ENCODE data around the gene KCNQ1. TPM values are rescaled to one million over a fixed set of nuclear protein-coding genes. Genes with fewer than 3 reads are reported as not detected.

KCNQ1 gene
- total RNA-seq, 1 experiment from 2014 or later: not detected

DNA sequence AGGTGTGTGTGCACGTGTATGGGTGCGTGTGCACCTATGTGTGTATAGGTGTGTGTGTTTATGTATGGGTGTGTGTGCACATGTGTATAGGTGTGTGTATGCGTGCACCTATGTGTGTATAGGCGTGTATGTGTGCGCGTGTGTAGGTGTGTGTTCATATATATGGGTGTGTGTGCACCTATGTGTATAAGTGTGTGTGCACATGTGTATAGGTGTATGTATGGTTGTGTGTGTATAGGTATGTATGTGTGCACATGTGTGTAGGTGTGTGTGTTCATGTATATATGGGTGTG, 26.9 kb downstream of the KCNQ1 start:
- H3K27me3 Mint-ChIP-seq (ENCODE audit: insufficient read depth, unreplicated experiment): peaks cover 23% of the 10 kb centered on the region
- TF ChIP-seq, protein P1, sequence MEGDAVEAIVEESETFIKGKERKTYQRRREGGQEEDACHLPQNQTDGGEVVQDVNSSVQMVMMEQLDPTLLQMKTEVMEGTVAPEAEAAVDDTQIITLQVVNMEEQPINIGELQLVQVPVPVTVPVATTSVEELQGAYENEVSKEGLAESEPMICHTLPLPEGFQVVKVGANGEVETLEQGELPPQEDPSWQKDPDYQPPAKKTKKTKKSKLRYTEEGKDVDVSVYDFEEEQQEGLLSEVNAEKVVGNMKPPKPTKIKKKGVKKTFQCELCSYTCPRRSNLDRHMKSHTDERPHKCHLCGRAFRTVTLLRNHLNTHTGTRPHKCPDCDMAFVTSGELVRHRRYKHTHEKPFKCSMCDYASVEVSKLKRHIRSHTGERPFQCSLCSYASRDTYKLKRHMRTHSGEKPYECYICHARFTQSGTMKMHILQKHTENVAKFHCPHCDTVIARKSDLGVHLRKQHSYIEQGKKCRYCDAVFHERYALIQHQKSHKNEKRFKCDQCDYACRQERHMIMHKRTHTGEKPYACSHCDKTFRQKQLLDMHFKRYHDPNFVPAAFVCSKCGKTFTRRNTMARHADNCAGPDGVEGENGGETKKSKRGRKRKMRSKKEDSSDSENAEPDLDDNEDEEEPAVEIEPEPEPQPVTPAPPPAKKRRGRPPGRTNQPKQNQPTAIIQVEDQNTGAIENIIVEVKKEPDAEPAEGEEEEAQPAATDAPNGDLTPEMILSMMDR (IDR thresholded peaks at IDR 0.05; ENCODE audit: unreplicated experiment): no peak
- intact Hi-C loops (cut with micrococcal nuclease): no loop called here

GRCh38 chr11:2472428-2473186, 27.8 kb downstream of the KCNQ1 start:
- Mint-ChIP-seq H3K9me3 (ENCODE audit: unreplicated experiment) (no peaks in the 10 kb centered on the region), H3K27ac (ENCODE audit: low read depth, unreplicated experiment) (no peak overlapping the region), H3K36me3 (ENCODE audit: insufficient read depth, unreplicated experiment) (no peaks in the 10 kb centered on the region), H3K4me1 (ENCODE audit: insufficient read depth, unreplicated experiment) (no peaks in the 10 kb centered on the region), H3K27me3 (ENCODE audit: insufficient read depth, unreplicated experiment) (peaks cover 24% of the 10 kb centered on the region), H3K4me3 (ENCODE audit: unreplicated experiment) (no peak overlapping the region)
- intact Hi-C loops (cut with micrococcal nuclease): no loop called here
- TF ChIP-seq, protein P1 (IDR thresholded peaks at IDR 0.05; ENCODE audit: unreplicated experiment): no peak
- CTCF ChIA-PET: interaction anchor here (0.7 kb wide), 1 partner anchor 877 kb away, joined by 4 read pairs; no protein-coding TSS in a partner anchor
- POLR2A ChIA-PET: interaction anchor here (0.6 kb wide), 1 partner anchor 45 kb away, joined by 3 read pairs; no protein-coding TSS in a partner anchor
- no TSS peak for BruUV-seq (replicated peaks)
- DNase-seq (ENCODE audit: unreplicated experiment): no peak

More for the DNA sequence above, 26.9 kb downstream of the KCNQ1 start:
- BruUV-seq (replicated peaks): no TSS peak
- ChIA-PET CTCF (no interaction called here), POLR2A (no interaction called here)
- no peaks in the 10 kb centered on the region for H3K9me3 Mint-ChIP-seq (ENCODE audit: unreplicated experiment)
- DNase-seq (ENCODE audit: unreplicated experiment): no peak
- H3K27ac Mint-ChIP-seq (ENCODE audit: low read depth, unreplicated experiment): no peak overlapping the region
- no peaks in the 10 kb centered on the region for H3K36me3 Mint-ChIP-seq (ENCODE audit: insufficient read depth, unreplicated experiment)
- no peaks in the 10 kb centered on the region for H3K4me1 Mint-ChIP-seq (ENCODE audit: insufficient read depth, unreplicated experiment)
- no peak overlapping the region for H3K4me3 Mint-ChIP-seq (ENCODE audit: unreplicated experiment)

DNA sequence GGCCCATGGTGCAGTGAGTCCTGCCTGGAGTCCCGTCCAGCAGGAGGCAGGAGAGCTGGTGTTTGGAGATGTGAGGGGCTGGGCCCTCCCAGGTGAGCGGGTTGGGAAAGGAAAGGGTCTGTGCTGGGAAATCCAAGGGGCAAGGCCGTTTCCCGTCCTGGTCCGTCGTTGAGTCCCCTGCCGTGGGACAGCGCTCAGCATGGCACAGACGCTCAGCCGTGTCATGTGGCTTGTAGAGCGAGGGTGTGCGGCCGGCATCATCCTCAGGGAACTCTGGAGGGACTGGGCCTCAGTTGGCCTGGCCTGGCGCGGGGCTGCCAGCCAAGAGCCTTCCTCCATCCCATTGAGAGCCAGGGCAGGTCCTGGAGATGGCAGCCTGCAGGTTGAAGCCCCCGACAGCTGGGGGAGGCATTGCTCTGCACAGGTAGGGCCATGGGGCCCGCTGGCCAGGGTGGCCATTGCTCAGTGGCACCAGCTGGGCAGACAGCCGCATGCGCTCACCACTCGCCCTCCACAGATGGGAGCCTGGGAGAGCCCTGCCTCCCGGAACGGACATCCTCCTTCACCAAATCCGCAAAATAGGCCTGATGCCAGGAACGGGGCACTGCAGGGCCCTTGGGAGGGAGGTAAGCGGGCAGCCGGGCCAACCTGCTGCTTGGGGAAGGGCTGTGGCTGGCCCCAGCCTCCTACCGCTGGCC, 28.7 kb downstream of the KCNQ1 start:
- CTCF ChIA-PET: no interaction called here
- BruUV-seq (replicated peaks): no TSS peak
- Mint-ChIP-seq H3K4me1 (ENCODE audit: insufficient read depth, unreplicated experiment) (no peaks in the 10 kb centered on the region), H3K27me3 (ENCODE audit: insufficient read depth, unreplicated experiment) (peaks cover 24% of the 10 kb centered on the region), H3K27ac (ENCODE audit: low read depth, unreplicated experiment) (no peak overlapping the region), H3K9me3 (ENCODE audit: unreplicated experiment) (no peaks in the 10 kb centered on the region), H3K4me3 (ENCODE audit: unreplicated experiment) (no peak overlapping the region), H3K36me3 (ENCODE audit: insufficient read depth, unreplicated experiment) (no peaks in the 10 kb centered on the region)
- intact Hi-C loops (cut with micrococcal nuclease): no loop called here
- POLR2A ChIA-PET: no interaction called here
- DNase-seq (ENCODE audit: unreplicated experiment): no peak
- TF ChIP-seq, protein P1 (IDR thresholded peaks at IDR 0.05; ENCODE audit: unreplicated experiment): no peak

- Mint-ChIP-seq H3K4me1 (ENCODE audit: insufficient read depth, unreplicated experiment) (no peaks in the 10 kb centered on the region), H3K27me3 (ENCODE audit: insufficient read depth, unreplicated experiment) (peaks cover 24% of the 10 kb centered on the region), H3K27ac (ENCODE audit: low read depth, unreplicated experiment) (no peak overlapping the region), H3K36me3 (ENCODE audit: insufficient read depth, unreplicated experiment) (no peaks in the 10 kb centered on the region), H3K4me3 (ENCODE audit: unreplicated experiment) (no peak overlapping the region), H3K9me3 (ENCODE audit: unreplicated experiment) (no peaks in the 10 kb centered on the region)
- intact Hi-C loops (cut with micrococcal nuclease): no loop called here
- TF ChIP-seq, protein P1 (IDR thresholded peaks at IDR 0.05; ENCODE audit: unreplicated experiment): no peak
- ChIA-PET CTCF (interaction anchor here (0.5 kb wide), 1 partner anchor 391 kb away, joined by 3 read pairs; no protein-coding TSS in a partner anchor), POLR2A (no interaction called here)
- no TSS peak for BruUV-seq (replicated peaks)
- DNase-seq (ENCODE audit: unreplicated experiment): no peak
Observed at GRCh38 chr11:2474059-2474901, 29.5 kb downstream of the KCNQ1 start.

Data from MCF 10A (cell line).